KMS-11 (cell line): Measurements from ENCODE around the gene ASPG.

Experiments
- H2AFZ ChIP-seq: fragments of 200-600 bp; sonication (generic); 2 replicates; pipeline ENCODE4 v1.6.1; 2016; ENCODE audit warnings: antibody characterized with exemption, mixed run types, low read depth
- H3K27ac ChIP-seq: fragments of 200-600 bp; sonication (generic); 2 replicates; pipeline ENCODE4 v1.6.1; 2016; ENCODE audit warnings: mild to moderate bottlenecking, mixed run types
- H3K27me3 ChIP-seq: fragments of 200-600 bp; sonication (generic); 2 replicates; pipeline ENCODE4 v1.6.1; 2017; ENCODE audit warnings: mild to moderate bottlenecking, low read depth, mixed run types, moderate library complexity; ENCODE audit not compliant: insufficient read depth
- H3K36me3 ChIP-seq: fragments of 200-600 bp; sonication (generic); 2 replicates; pipeline ENCODE4 v1.6.1; 2017; ENCODE audit warnings: mild to moderate bottlenecking, mixed run types; ENCODE audit not compliant: insufficient read depth
- H3K4me1 ChIP-seq: fragments of 200-600 bp; sonication (generic); 2 replicates; pipeline ENCODE4 v1.6.1; 2016; ENCODE audit warnings: mild to moderate bottlenecking, low read depth, mixed run types; ENCODE audit not compliant: poor library complexity, severe bottlenecking
- H3K4me2 ChIP-seq: fragments of 200-600 bp; sonication (generic); 2 replicates; pipeline ENCODE4 v1.7.0; 2016; ENCODE audit warnings: mild to moderate bottlenecking, mixed run types
- H3K4me3 ChIP-seq: fragments of 200-600 bp; sonication (generic); IDR thresholded peaks from 2 replicates; pipeline ENCODE4 v1.6.1; 2017; ENCODE audit warnings: low read depth, low read length, mixed read lengths; ENCODE audit not compliant: insufficient read depth
- H3K79me2 ChIP-seq: fragments of 200-600 bp; sonication (generic); 2 replicates; pipeline ENCODE4 v1.6.1; 2016; ENCODE audit warnings: low read depth, mixed run types; ENCODE audit not compliant: insufficient read depth
- H3K9ac ChIP-seq: fragments of 200-600 bp; sonication (generic); 2 replicates; pipeline ENCODE4 v1.6.1; 2016; ENCODE audit warnings: mild to moderate bottlenecking, mixed run types
- H4K20me1 ChIP-seq: fragments of 200-600 bp; sonication (generic); 2 replicates; pipeline ENCODE4 v1.6.1; 2016; ENCODE audit warnings: mild to moderate bottlenecking, mixed run types; ENCODE audit not compliant: insufficient read depth
- TF ChIP-seq, protein P1 (sequence below): fragments of 200-600 bp; sonication (generic); conservative IDR thresholded peaks from 2 replicates; pipeline ENCODE4 v1.6.1; 2017; ENCODE audit warnings: low read depth, mild to moderate bottlenecking, antibody characterized with exemption, low read length, moderate library complexity, mixed read lengths

ASPG gene

DNA sequence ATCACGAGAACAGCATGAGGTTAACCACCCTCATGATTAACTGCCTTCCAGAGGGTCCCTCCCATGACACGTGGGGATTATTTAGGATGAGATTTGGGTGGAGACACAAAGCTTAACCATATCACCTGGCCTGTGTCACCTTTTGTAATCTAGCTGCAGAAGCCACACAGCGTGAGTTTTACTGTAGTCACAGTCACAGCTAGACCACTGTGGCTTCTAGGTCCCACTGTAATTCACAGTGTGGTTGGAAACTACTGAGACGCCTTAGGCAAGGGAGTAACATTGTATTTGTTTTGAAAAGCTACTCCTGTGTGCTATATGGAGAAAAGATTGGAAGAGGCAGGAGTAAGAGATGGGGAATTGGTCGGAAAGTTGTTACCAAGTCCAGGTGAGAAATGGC is 46.3 kb upstream of the ASPG start:
- H3K27me3 ChIP-seq: no peaks in the 10 kb centered on the region
- H3K27ac ChIP-seq: no peak overlapping the region
- no peaks in the 10 kb centered on the region for H3K79me2 ChIP-seq

DNA sequence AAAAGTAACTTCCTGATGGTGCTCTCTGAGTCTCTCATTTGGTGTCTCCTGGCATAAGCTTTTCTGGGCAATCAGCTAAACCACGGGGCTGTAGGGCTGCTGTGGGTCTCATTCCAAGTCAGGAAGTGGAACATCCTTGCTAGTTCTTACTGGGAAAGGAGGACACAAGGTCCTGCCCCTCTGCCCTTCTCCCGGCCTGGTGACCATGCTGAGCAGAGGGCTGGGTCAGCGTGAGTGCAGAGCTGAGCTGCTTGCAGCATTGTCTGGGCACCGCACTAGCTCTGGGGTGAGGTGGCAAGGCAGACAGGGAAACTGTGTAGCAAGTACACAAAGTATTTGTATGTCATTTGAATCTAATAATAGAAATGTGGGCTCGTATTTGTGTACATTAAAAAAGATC is 45.0 kb upstream of the ASPG start:
- no peaks in the 10 kb centered on the region for H3K36me3 ChIP-seq
- no peaks in the 10 kb centered on the region for H3K4me1 ChIP-seq
- no peak overlapping the region for H3K4me2 ChIP-seq
- no peaks in the 10 kb centered on the region for H3K27me3 ChIP-seq
- no peaks in the 10 kb centered on the region for H4K20me1 ChIP-seq
- H3K27ac ChIP-seq: no peak overlapping the region
- no peaks in the 10 kb centered on the region for H3K79me2 ChIP-seq
- no peak overlapping the region for H2AFZ ChIP-seq
- TF ChIP-seq, protein P1, sequence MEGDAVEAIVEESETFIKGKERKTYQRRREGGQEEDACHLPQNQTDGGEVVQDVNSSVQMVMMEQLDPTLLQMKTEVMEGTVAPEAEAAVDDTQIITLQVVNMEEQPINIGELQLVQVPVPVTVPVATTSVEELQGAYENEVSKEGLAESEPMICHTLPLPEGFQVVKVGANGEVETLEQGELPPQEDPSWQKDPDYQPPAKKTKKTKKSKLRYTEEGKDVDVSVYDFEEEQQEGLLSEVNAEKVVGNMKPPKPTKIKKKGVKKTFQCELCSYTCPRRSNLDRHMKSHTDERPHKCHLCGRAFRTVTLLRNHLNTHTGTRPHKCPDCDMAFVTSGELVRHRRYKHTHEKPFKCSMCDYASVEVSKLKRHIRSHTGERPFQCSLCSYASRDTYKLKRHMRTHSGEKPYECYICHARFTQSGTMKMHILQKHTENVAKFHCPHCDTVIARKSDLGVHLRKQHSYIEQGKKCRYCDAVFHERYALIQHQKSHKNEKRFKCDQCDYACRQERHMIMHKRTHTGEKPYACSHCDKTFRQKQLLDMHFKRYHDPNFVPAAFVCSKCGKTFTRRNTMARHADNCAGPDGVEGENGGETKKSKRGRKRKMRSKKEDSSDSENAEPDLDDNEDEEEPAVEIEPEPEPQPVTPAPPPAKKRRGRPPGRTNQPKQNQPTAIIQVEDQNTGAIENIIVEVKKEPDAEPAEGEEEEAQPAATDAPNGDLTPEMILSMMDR: no peak
- no peak overlapping the region for H3K9ac ChIP-seq
- H3K4me3 ChIP-seq: no peak overlapping the region

More for the DNA sequence above, 46.3 kb upstream of the ASPG start:
- H4K20me1 ChIP-seq: no peaks in the 10 kb centered on the region
- H3K4me1 ChIP-seq: no peaks in the 10 kb centered on the region
- H3K4me2 ChIP-seq: no peak overlapping the region
- no peak overlapping the region for H2AFZ ChIP-seq
- no peak overlapping the region for H3K4me3 ChIP-seq
- no peak overlapping the region for H3K9ac ChIP-seq
- H3K36me3 ChIP-seq: no peaks in the 10 kb centered on the region
- TF ChIP-seq, protein P1: no peak

GRCh38 chr14:104041430-104042104 is 43.9 kb upstream of the ASPG start:
- no peak overlapping the region for H3K4me3 ChIP-seq
- no peak overlapping the region for H3K9ac ChIP-seq
- no peaks in the 10 kb centered on the region for H3K27me3 ChIP-seq
- H3K79me2 ChIP-seq: no peaks in the 10 kb centered on the region
- no peak overlapping the region for H3K4me2 ChIP-seq
- H3K36me3 ChIP-seq: no peaks in the 10 kb centered on the region
- H3K27ac ChIP-seq: no peak overlapping the region
- TF ChIP-seq, protein P1: no peak
- no peak overlapping the region for H2AFZ ChIP-seq
- no peaks in the 10 kb centered on the region for H3K4me1 ChIP-seq
- no peaks in the 10 kb centered on the region for H4K20me1 ChIP-seq

- TF ChIP-seq, protein P1: no peak
- no peak overlapping the region for H2AFZ ChIP-seq
- H3K36me3 ChIP-seq: no peaks in the 10 kb centered on the region
- H3K27ac ChIP-seq: no peak overlapping the region
- H3K27me3 ChIP-seq: no peaks in the 10 kb centered on the region
- H4K20me1 ChIP-seq: no peaks in the 10 kb centered on the region
- no peaks in the 10 kb centered on the region for H3K79me2 ChIP-seq
- no peaks in the 10 kb centered on the region for H3K4me1 ChIP-seq
- no peak overlapping the region for H3K9ac ChIP-seq
- H3K4me3 ChIP-seq: no peak overlapping the region
- H3K4me2 ChIP-seq: no peak overlapping the region
Measured at GRCh38 chr14:104044016-104044415, 41.5 kb upstream of the ASPG start.
